ENCODE results near the gene PIK3C2B. TPM values are rescaled to one million over a fixed set of nuclear protein-coding genes. Genes with fewer than 3 reads are reported as not detected.

Gene PIK3C2B
- total RNA-seq, 5 donors from 2014 or later (not counting 1 experiment from before 2014, with no cell fraction given), result 33.4 to 44.1 (median 36.0) TPM

- H3K9me3 ChIP-seq, result no peaks in the 10 kb centered on the region
- H3K4me3 Mint-ChIP-seq, result no peak overlapping the region
- H3K27me3 Mint-ChIP-seq, result no peaks in the 10 kb centered on the region
- ATAC-seq (replicated peaks in 1 of 4) (no peak), DNase-seq (no peak)
- POLR2A ChIA-PET, result interaction anchor here (0.6 kb wide), 2 partner anchors 81 to 87 kb away, joined by 3 to 9 read pairs; no protein-coding TSS in a partner anchor
- H3K4me3 ChIP-seq (ENCODE audit: control insufficient read depth in 1 of 2, extremely low read depth in 1 of 2, low read length in 1 of 2), result no peak overlapping the region
- 88% methylated on average over 9 of the region's 9 CpGs for WGBS (ENCODE audit: insufficient coverage)
- peaks cover 64 to 70% (median 68%) of the 10 kb centered on the region in 3 donors for H3K4me1 Mint-ChIP-seq
- H3K27ac Mint-ChIP-seq, result peak overlapping the region; percentile 28 to 36
- H3K36me3 Mint-ChIP-seq, result peaks cover 26% of the 10 kb centered on the region
- peaks cover 24 to 44% of the 10 kb centered on the region in 2 experiments for H3K4me1 ChIP-seq (ENCODE audit: control insufficient read depth in 1 of 2, extremely low read depth in 1 of 2, insufficient read depth in 2 of 2, low read length in 2 of 2)
- CTCF ChIA-PET, result interaction anchor here (1.6 to 2.6 kb wide), 2 partner anchors 18 to 29 kb away, joined by 3 to 11 read pairs; no protein-coding TSS in a partner anchor
- H3K36me3 ChIP-seq (ENCODE audit: control insufficient read depth in 2 of 2, extremely low read depth in 1 of 2, insufficient read depth in 1 of 2, low read length in 1 of 2), result peaks cover 0 to 4% of the 10 kb centered on the region in 2 donors
- no peaks in the 10 kb centered on the region for H3K27me3 ChIP-seq (replicated peaks in 1 of 2; ENCODE audit: control insufficient read depth in 2 of 2, extremely low read depth in 1 of 2, insufficient read depth in 2 of 2, low read length in 1 of 2)
- no peak overlapping the region for H3K27ac ChIP-seq (ENCODE audit: low read length)
- no peaks in the 10 kb centered on the region for H3K9me3 Mint-ChIP-seq
Measured at GRCh38 chr1:204475656-204476432, 18.8 kb downstream of the PIK3C2B start.

GRCh38 chr1:204473400-204473965, 21.1 kb downstream of the PIK3C2B start:
- Mint-ChIP-seq H3K4me1 (peaks cover 40 to 52% (median 46%) of the 10 kb centered on the region in 3 donors), H3K27me3 (no peaks in the 10 kb centered on the region), H3K27ac (peak overlapping the region; percentile 2 to 17), H3K36me3 (peaks cover 33% of the 10 kb centered on the region), H3K4me3 (no peak overlapping the region), H3K9me3 (no peaks in the 10 kb centered on the region)
- Histone ChIP-seq H3K27me3 (replicated peaks in 1 of 2; ENCODE audit: control insufficient read depth in 2 of 2, extremely low read depth in 1 of 2, insufficient read depth in 2 of 2, low read length in 1 of 2) (no peaks in the 10 kb centered on the region), H3K4me3 (ENCODE audit: control insufficient read depth in 1 of 2, extremely low read depth in 1 of 2, low read length in 1 of 2) (no peak overlapping the region), H3K27ac (ENCODE audit: low read length) (no peak overlapping the region), H3K36me3 (ENCODE audit: control insufficient read depth in 2 of 2, extremely low read depth in 1 of 2, insufficient read depth in 1 of 2, low read length in 1 of 2) (peaks cover 5 to 12% of the 10 kb centered on the region in 2 donors), H3K9me3 (no peaks in the 10 kb centered on the region), H3K4me1 (ENCODE audit: control insufficient read depth in 1 of 2, extremely low read depth in 1 of 2, insufficient read depth in 2 of 2, low read length in 2 of 2) (peaks cover 9 to 24% of the 10 kb centered on the region in 2 experiments)
- ChIA-PET POLR2A (no interaction called here), CTCF (interaction anchor here (0.6 to 0.7 kb wide), 2 partner anchors 9 to 19 kb away, joined by 3 read pairs; no protein-coding TSS in a partner anchor)
- no CpG with 5 or more reads among the region's 1 CpG for WGBS (ENCODE audit: insufficient coverage)
- ATAC-seq (replicated peaks in 1 of 4) (no peak), DNase-seq (no peak)

GRCh38 chr1:204472660-204473059, 21.9 kb downstream of the PIK3C2B start:
- Histone ChIP-seq H3K27me3 (replicated peaks in 1 of 2; ENCODE audit: control insufficient read depth in 2 of 2, extremely low read depth in 1 of 2, insufficient read depth in 2 of 2, low read length in 1 of 2) (no peaks in the 10 kb centered on the region), H3K4me1 (ENCODE audit: control insufficient read depth in 1 of 2, extremely low read depth in 1 of 2, insufficient read depth in 2 of 2, low read length in 2 of 2) (peaks cover 9 to 18% of the 10 kb centered on the region in 2 experiments), H3K27ac (ENCODE audit: low read length) (no peak overlapping the region), H3K4me3 (ENCODE audit: control insufficient read depth in 1 of 2, extremely low read depth in 1 of 2, low read length in 1 of 2) (no peak overlapping the region), H3K9me3 (no peaks in the 10 kb centered on the region), H3K36me3 (ENCODE audit: control insufficient read depth in 2 of 2, extremely low read depth in 1 of 2, insufficient read depth in 1 of 2, low read length in 1 of 2) (peaks cover 6 to 20% of the 10 kb centered on the region in 2 donors)
- POLR2A ChIA-PET, result no interaction called here
- Mint-ChIP-seq H3K27me3 (no peaks in the 10 kb centered on the region), H3K36me3 (peaks cover 36% of the 10 kb centered on the region), H3K4me1 (peaks cover 32 to 45% (median 38%) of the 10 kb centered on the region in 3 donors), H3K4me3 (no peak overlapping the region), H3K9me3 (no peaks in the 10 kb centered on the region), H3K27ac (no peak overlapping the region)
- ATAC-seq (replicated peaks in 1 of 4) (no peak), DNase-seq (no peak)
- CTCF ChIA-PET, result no interaction called here
- WGBS (ENCODE audit: insufficient coverage), result no CpG with 5 or more reads among the region's 2 CpGs

GRCh38 chr1:204471687-204472086, 22.9 kb downstream of the PIK3C2B start:
- WGBS (ENCODE audit: insufficient coverage), result 100% methylated on average over 2 of the region's 4 CpGs
- no peak for DNase-seq
- no peak overlapping the region for H3K27ac ChIP-seq (ENCODE audit: low read length)
- no peaks in the 10 kb centered on the region for H3K27me3 Mint-ChIP-seq
- H3K4me3 ChIP-seq (ENCODE audit: control insufficient read depth in 1 of 2, extremely low read depth in 1 of 2, low read length in 1 of 2), result no peak overlapping the region
- H3K9me3 Mint-ChIP-seq, result no peaks in the 10 kb centered on the region
- no peak for ATAC-seq (replicated peaks in 1 of 4)
- no peak overlapping the region for H3K4me3 Mint-ChIP-seq
- peaks cover 32% of the 10 kb centered on the region for H3K36me3 Mint-ChIP-seq
- ChIA-PET CTCF (interaction anchor here in 1 of 2 donors (0.7 kb wide), 1 partner anchor 17 kb away, joined by 3 read pairs; no protein-coding TSS in a partner anchor), POLR2A (no interaction called here)
- no peaks in the 10 kb centered on the region for H3K9me3 ChIP-seq
- no peaks in the 10 kb centered on the region for H3K27me3 ChIP-seq (replicated peaks in 1 of 2; ENCODE audit: control insufficient read depth in 2 of 2, extremely low read depth in 1 of 2, insufficient read depth in 2 of 2, low read length in 1 of 2)
- H3K27ac Mint-ChIP-seq, result peak overlapping the region in 1 of 2 donors; percentile 11
- peaks cover 9 to 13% of the 10 kb centered on the region in 2 experiments for H3K4me1 ChIP-seq (ENCODE audit: control insufficient read depth in 1 of 2, extremely low read depth in 1 of 2, insufficient read depth in 2 of 2, low read length in 2 of 2)
- H3K4me1 Mint-ChIP-seq, result peaks cover 22 to 37% (median 29%) of the 10 kb centered on the region in 3 donors
- peaks cover 6 to 20% of the 10 kb centered on the region in 2 donors for H3K36me3 ChIP-seq (ENCODE audit: control insufficient read depth in 2 of 2, extremely low read depth in 1 of 2, insufficient read depth in 1 of 2, low read length in 1 of 2)

- no peaks in the 10 kb centered on the region for H3K9me3 Mint-ChIP-seq
- peaks cover 10 to 13% of the 10 kb centered on the region in 2 experiments for H3K4me1 ChIP-seq (ENCODE audit: control insufficient read depth in 1 of 2, extremely low read depth in 1 of 2, insufficient read depth in 2 of 2, low read length in 2 of 2)
- no peak overlapping the region for H3K4me3 ChIP-seq (ENCODE audit: control insufficient read depth in 1 of 2, extremely low read depth in 1 of 2, low read length in 1 of 2)
- peaks cover 9 to 24% of the 10 kb centered on the region in 2 donors for H3K36me3 ChIP-seq (ENCODE audit: control insufficient read depth in 2 of 2, extremely low read depth in 1 of 2, insufficient read depth in 1 of 2, low read length in 1 of 2)
- H3K4me1 Mint-ChIP-seq, result peaks cover 15 to 30% (median 30%) of the 10 kb centered on the region in 3 donors
- no peak overlapping the region for H3K27ac ChIP-seq (ENCODE audit: low read length)
- DNase-seq (no peak), ATAC-seq (replicated peaks in 1 of 4) (no peak)
- ChIA-PET CTCF (no interaction called here), POLR2A (no interaction called here)
- H3K9me3 ChIP-seq, result no peaks in the 10 kb centered on the region
- H3K27ac Mint-ChIP-seq, result no peak overlapping the region
- no peaks in the 10 kb centered on the region for H3K27me3 Mint-ChIP-seq
- WGBS (ENCODE audit: insufficient coverage), result 97% methylated on average over 4 of the region's 10 CpGs
- peaks cover 42% of the 10 kb centered on the region for H3K36me3 Mint-ChIP-seq
- H3K27me3 ChIP-seq (replicated peaks in 1 of 2; ENCODE audit: control insufficient read depth in 2 of 2, extremely low read depth in 1 of 2, insufficient read depth in 2 of 2, low read length in 1 of 2), result no peaks in the 10 kb centered on the region
- no peak overlapping the region for H3K4me3 Mint-ChIP-seq
Measured at GRCh38 chr1:204469304-204469703, 25.3 kb downstream of the PIK3C2B start.

GRCh38 chr1:204468766-204469302, 25.8 kb downstream of the PIK3C2B start:
- ATAC-seq (replicated peaks in 1 of 4) (no peak), DNase-seq (no peak)
- Mint-ChIP-seq H3K4me1 (peaks cover 18 to 33% (median 30%) of the 10 kb centered on the region in 3 donors), H3K27me3 (no peaks in the 10 kb centered on the region), H3K9me3 (no peaks in the 10 kb centered on the region), H3K36me3 (peaks cover 42% of the 10 kb centered on the region), H3K4me3 (no peak overlapping the region), H3K27ac (no peak overlapping the region)
- H3K4me1 ChIP-seq (ENCODE audit: control insufficient read depth in 1 of 2, extremely low read depth in 1 of 2, insufficient read depth in 2 of 2, low read length in 2 of 2), result peaks cover 15 to 17% of the 10 kb centered on the region in 2 experiments
- POLR2A ChIA-PET, result no interaction called here
- H3K27ac ChIP-seq (ENCODE audit: low read length), result no peak overlapping the region
- 97% methylated on average over 14 of the region's 18 CpGs for WGBS (ENCODE audit: insufficient coverage)
- CTCF ChIA-PET, result no interaction called here
- no peak overlapping the region for H3K4me3 ChIP-seq (ENCODE audit: control insufficient read depth in 1 of 2, extremely low read depth in 1 of 2, low read length in 1 of 2)
- no peaks in the 10 kb centered on the region for H3K9me3 ChIP-seq
- peaks cover 9 to 26% of the 10 kb centered on the region in 2 donors for H3K36me3 ChIP-seq (ENCODE audit: control insufficient read depth in 2 of 2, extremely low read depth in 1 of 2, insufficient read depth in 1 of 2, low read length in 1 of 2)
- H3K27me3 ChIP-seq (replicated peaks in 1 of 2; ENCODE audit: control insufficient read depth in 2 of 2, extremely low read depth in 1 of 2, insufficient read depth in 2 of 2, low read length in 1 of 2), result no peaks in the 10 kb centered on the region
